NB4 (cell line): ENCODE results near the gene OR1F1.

Experiments used
- DNase-seq: peaks from one replicate; pipeline ENCODE4 v3.0.0; 2010; ENCODE audit warnings: low read depth
- H3K4me3 ChIP-seq: one replicate; pipeline ENCODE4 v1.5.1; 2011; ENCODE audit warnings: mild to moderate bottlenecking, low read depth, low read length, moderate library complexity
- MYC ChIP-seq: IDR thresholded peaks from 2 replicates; pipeline ENCODE4 v1.6.1; 2011; ENCODE audit warnings: low read depth, low read length
- POLR2A ChIP-seq: IDR thresholded peaks from 2 replicates; pipeline ENCODE4 v1.6.1; 2011; ENCODE audit warnings: mild to moderate bottlenecking; ENCODE audit not compliant: insufficient read length; ENCODE audit errors: extremely low read depth
- TF ChIP-seq, protein P1 (sequence below): IDR thresholded peaks from one replicate; pipeline ENCODE4 v1.5.1; 2012; ENCODE audit warnings: low read depth, low read length
- TF ChIP-seq, protein P2 (sequence below): IDR thresholded peaks from 2 replicates; pipeline ENCODE4 v1.6.1; 2011; ENCODE audit warnings: low read depth, low read length

OR1F1 gene

DNA sequence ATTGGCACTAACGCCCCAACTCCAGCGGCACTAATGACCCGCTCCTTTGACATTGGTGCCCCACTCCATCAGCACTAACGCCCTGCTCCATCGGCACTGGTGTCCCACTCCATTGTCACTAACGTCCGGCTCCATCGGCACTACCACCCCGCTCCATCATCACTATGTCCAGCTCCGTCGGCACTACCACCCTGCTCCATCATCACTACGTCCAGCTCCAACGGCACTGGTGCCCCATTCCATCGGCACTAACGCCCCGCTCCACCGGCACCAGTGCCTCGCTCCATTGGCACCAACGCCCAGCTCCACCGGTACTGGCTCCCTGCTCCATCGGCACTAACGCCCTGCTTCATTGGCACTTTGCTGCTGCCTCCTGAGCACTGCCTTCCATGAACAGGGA is 45.7 kb upstream of the OR1F1 start:
- TF ChIP-seq, protein P1, sequence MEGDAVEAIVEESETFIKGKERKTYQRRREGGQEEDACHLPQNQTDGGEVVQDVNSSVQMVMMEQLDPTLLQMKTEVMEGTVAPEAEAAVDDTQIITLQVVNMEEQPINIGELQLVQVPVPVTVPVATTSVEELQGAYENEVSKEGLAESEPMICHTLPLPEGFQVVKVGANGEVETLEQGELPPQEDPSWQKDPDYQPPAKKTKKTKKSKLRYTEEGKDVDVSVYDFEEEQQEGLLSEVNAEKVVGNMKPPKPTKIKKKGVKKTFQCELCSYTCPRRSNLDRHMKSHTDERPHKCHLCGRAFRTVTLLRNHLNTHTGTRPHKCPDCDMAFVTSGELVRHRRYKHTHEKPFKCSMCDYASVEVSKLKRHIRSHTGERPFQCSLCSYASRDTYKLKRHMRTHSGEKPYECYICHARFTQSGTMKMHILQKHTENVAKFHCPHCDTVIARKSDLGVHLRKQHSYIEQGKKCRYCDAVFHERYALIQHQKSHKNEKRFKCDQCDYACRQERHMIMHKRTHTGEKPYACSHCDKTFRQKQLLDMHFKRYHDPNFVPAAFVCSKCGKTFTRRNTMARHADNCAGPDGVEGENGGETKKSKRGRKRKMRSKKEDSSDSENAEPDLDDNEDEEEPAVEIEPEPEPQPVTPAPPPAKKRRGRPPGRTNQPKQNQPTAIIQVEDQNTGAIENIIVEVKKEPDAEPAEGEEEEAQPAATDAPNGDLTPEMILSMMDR = no peak
- TF ChIP-seq MYC (no peak), POLR2A (no peak)
- TF ChIP-seq, protein P2, sequence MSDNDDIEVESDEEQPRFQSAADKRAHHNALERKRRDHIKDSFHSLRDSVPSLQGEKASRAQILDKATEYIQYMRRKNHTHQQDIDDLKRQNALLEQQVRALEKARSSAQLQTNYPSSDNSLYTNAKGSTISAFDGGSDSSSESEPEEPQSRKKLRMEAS = no peak
- DNase-seq = no peak
- H3K4me3 ChIP-seq = no peak overlapping the region

DNA sequence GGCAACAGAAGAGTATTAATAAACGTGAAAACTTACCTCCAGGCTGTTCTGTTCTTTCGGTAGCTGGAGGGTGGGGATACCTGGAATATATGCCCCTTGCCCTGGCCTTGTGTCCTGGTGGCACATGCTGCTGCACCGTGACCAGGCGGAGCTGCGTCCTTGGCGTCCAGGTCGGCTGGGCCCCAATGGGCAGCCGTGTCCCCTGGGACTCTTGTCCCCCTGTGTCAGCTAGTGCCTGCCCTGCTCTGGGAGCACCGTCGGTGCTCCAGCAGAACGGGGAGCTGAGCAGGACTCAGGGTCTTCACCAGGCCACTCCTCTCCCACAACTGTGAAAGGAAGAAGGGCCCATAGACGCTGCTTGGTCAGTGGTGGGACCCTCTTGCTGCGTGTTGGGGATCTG is 45.2 kb upstream of the OR1F1 start:
- TF ChIP-seq MYC = no peak
- TF ChIP-seq POLR2A = no peak
- TF ChIP-seq, protein P2 = no peak
- TF ChIP-seq, protein P1 = no peak
- no peak overlapping the region for H3K4me3 ChIP-seq

DNA sequence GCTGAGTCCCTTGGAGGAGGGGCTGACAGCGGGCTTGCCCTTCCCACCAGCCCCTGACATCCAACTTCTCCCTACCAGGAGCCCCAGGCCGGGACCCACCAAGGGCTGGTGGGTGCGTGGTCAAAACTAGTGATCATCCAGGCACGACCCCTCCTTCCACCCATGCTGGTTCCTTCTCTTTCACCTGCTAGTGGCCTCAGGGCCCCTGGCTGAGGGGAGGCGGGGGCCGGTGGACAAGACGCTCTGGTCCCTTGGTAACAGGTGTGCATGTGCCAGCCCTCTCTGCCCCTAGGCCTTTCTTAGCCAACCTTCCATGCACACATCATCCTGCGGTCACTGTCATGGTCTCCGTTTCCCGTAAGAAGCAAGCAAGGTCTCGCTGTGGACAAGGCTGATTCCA is 44.8 kb upstream of the OR1F1 start:
- TF ChIP-seq MYC (no peak), POLR2A (no peak)
- TF ChIP-seq, protein P2 = no peak
- DNase-seq = no peak
- H3K4me3 ChIP-seq = no peak overlapping the region

More for the DNA sequence above, 45.2 kb upstream of the OR1F1 start:
- DNase-seq = no peak

DNA sequence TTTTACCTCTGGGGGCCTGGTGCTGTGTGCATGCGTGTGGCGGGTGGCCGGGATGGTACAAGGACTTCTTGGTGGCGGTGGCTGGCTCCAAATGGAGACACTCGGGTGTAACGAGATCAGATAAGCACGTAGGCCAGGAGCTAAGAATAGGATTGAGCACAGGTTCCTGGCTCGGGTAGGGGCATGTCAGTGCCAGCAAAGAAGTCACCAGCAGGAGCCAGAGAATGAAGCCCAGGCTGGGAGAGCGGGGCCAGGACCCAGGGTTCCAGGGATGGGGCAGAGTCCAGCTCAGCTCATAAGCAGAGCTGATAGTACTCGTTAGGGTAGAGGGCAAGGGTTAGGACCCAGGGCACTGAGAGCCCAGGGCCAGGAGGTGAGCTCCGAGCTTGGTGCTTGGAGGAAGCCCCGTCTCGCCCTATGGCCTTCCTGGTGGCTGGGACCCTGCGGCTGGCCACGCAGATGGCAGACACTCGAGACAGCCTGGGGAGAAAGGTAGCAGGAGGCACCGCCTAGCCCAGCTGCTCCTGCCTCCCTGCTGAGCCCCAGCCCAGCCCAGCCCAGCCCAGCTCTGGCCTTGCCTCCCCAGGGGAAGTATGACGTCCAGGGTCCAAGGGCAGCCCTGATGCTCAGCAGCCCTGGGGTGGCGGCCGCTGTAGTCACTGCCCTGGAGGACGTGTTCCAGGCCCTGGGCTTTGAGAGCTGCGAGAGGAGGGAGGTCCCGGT is 44.2 kb upstream of the OR1F1 start:
- TF ChIP-seq POLR2A = no peak
- no peak for TF ChIP-seq MYC
- TF ChIP-seq, protein P1 = no peak
- TF ChIP-seq, protein P2 = no peak
- no peak overlapping the region for H3K4me3 ChIP-seq
- DNase-seq = no peak

DNA sequence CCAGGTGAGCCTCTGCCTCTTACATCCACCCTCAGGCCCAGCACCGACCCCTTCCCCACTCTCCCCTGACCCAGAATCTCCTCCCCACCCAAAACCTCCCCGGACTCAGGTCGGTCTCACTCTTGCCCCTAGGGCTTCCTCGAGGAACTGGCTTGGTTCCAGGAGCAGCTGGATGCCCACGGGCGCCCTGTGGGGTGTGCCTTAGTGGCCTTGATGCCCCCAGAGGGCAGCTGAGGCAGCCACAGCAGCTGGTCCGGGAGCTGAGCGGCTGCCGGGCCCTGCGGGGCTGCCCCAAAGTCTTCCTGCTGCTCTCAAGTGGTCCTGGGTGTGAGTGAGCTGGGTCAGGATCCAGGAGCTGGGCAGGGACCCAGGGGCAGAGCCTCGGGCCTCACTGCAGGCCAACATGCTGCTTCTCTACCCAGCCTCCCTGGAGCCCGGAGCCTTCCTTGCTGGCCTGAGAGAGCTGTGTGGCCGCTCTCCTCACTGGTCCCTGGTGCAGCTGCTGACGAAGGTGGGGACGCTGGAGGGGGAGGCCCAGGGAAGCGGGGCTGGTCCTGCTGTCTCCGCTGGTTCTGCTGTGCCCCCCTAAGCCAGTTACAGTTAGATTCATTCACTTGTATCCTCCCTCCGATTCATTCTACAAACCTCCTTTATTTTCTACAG is 43.6 kb upstream of the OR1F1 start:
- TF ChIP-seq MYC (no peak), POLR2A (no peak)
- TF ChIP-seq, protein P1 = no peak
- TF ChIP-seq, protein P2 = no peak
- no peak overlapping the region for H3K4me3 ChIP-seq
- DNase-seq = no peak

DNA sequence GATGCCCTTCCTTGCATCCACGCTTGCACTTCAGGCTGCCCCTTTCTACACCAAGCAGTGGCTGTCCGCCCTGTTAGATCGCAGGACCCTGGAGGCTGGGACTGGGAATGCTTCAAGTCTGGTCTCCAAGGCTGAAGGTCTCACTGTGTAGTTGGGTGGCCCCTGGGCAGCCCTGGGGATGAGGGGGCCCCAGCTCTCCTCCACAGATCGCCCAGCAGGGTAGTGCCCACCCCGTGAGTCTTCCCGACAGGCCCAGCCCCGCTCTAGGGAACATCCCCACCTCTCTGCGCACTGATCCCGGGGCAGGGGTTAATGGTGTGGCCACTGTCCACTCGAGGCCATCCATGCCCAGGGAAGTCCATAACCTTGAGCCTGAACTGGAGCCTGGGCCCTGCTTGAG is 42.9 kb upstream of the OR1F1 start:
- DNase-seq = no peak
- H3K4me3 ChIP-seq = no peak overlapping the region
- TF ChIP-seq, protein P2 = no peak
- TF ChIP-seq, protein P1 = no peak
- TF ChIP-seq MYC (no peak), POLR2A (no peak)
